ENCODE data around the gene C1QTNF3.

C1QTNF3 gene

GRCh38 chr5:34026089-34026761 lies 16.8 kb downstream of the C1QTNF3 start:
- Histone ChIP-seq H3K56ac (ENCODE audit: low read length) (no peak overlapping the region), H2BK120ac (ENCODE audit: low read depth, low read length) (no peak overlapping the region), H3K23ac (ENCODE audit: low read length) (no peak overlapping the region), H4K8ac (ENCODE audit: low read depth, low read length) (no peak overlapping the region), H3K27me3 (ENCODE audit: insufficient read depth, low read length, poor library complexity) (no peaks in the 10 kb centered on the region), H3K79me1 (ENCODE audit: low read length) (no peaks in the 10 kb centered on the region), H3K9ac (ENCODE audit: low read length) (no peak overlapping the region), H2AK5ac (ENCODE audit: low read length) (no peak overlapping the region), H3K36me3 (ENCODE audit: control insufficient read depth, insufficient read depth, low read length) (no peaks in the 10 kb centered on the region), H3K79me2 (ENCODE audit: control insufficient read depth, insufficient read depth, low read length) (no peaks in the 10 kb centered on the region), H3K18ac (ENCODE audit: low read length) (no peak overlapping the region), H3K4me2 (ENCODE audit: low read length) (no peak overlapping the region), H3K4ac (ENCODE audit: low read depth, low read length) (no peak overlapping the region), H3K27ac (ENCODE audit: low read depth, low read length) (no peak overlapping the region), H4K5ac (ENCODE audit: low read length) (no peak overlapping the region), H3K4me3 (ENCODE audit: low read length) (no peak overlapping the region), H2BK5ac (ENCODE audit: low read length) (no peak overlapping the region), H3K4me1 (ENCODE audit: control insufficient read depth, low read depth, low read length) (peaks cover 3% of the 10 kb centered on the region), H2BK15ac (replicated peaks; ENCODE audit: low read depth) (no peak overlapping the region)
- no CpG with 5 or more reads among the region's 9 CpGs for WGBS (ENCODE audit: extremely low coverage, insufficient coverage, low lambda C conversion rate)
- no peak for DNase-seq

GRCh38 chr5:34022121-34022705 lies 20.8 kb downstream of the C1QTNF3 start:
- no peak overlapping the region for H2BK120ac ChIP-seq (ENCODE audit: low read depth, low read length)
- H3K4me1 ChIP-seq (ENCODE audit: control insufficient read depth, low read depth, low read length), result peaks cover 3% of the 10 kb centered on the region
- H3K4me3 ChIP-seq (ENCODE audit: low read length), result no peak overlapping the region
- H3K56ac ChIP-seq (ENCODE audit: low read length), result peak overlapping the region; percentile 49
- no peak overlapping the region for H3K23ac ChIP-seq (ENCODE audit: low read length)
- no peaks in the 10 kb centered on the region for H3K36me3 ChIP-seq (ENCODE audit: control insufficient read depth, insufficient read depth, low read length)
- no peak overlapping the region for H3K27ac ChIP-seq (ENCODE audit: low read depth, low read length)
- no peaks in the 10 kb centered on the region for H3K27me3 ChIP-seq (ENCODE audit: insufficient read depth, low read length, poor library complexity)
- H3K18ac ChIP-seq (ENCODE audit: low read length), result no peak overlapping the region
- H3K9ac ChIP-seq (ENCODE audit: low read length), result no peak overlapping the region
- no peak overlapping the region for H4K5ac ChIP-seq (ENCODE audit: low read length)
- no CpG with 5 or more reads among the region's 2 CpGs for WGBS (ENCODE audit: extremely low coverage, insufficient coverage, low lambda C conversion rate)
- no peak overlapping the region for H3K4me2 ChIP-seq (ENCODE audit: low read length)
- no peaks in the 10 kb centered on the region for H3K79me1 ChIP-seq (ENCODE audit: low read length)
- H3K4ac ChIP-seq (ENCODE audit: low read depth, low read length), result no peak overlapping the region
- H4K8ac ChIP-seq (ENCODE audit: low read depth, low read length), result no peak overlapping the region
- H3K79me2 ChIP-seq (ENCODE audit: control insufficient read depth, insufficient read depth, low read length), result no peaks in the 10 kb centered on the region
- H2BK15ac ChIP-seq (replicated peaks; ENCODE audit: low read depth), result no peak overlapping the region
- H2AK5ac ChIP-seq (ENCODE audit: low read length), result no peak overlapping the region
- no peak overlapping the region for H2BK5ac ChIP-seq (ENCODE audit: low read length)
- DNase-seq, result peak; percentile 57

GRCh38 chr5:34021334-34021733 lies 21.7 kb downstream of the C1QTNF3 start:
- Histone ChIP-seq H2AK5ac (ENCODE audit: low read length) (no peak overlapping the region), H3K79me1 (ENCODE audit: low read length) (no peaks in the 10 kb centered on the region), H3K36me3 (ENCODE audit: control insufficient read depth, insufficient read depth, low read length) (no peaks in the 10 kb centered on the region), H2BK15ac (replicated peaks; ENCODE audit: low read depth) (no peak overlapping the region), H3K27ac (ENCODE audit: low read depth, low read length) (no peak overlapping the region), H3K23ac (ENCODE audit: low read length) (no peak overlapping the region), H3K18ac (ENCODE audit: low read length) (no peak overlapping the region), H2BK5ac (ENCODE audit: low read length) (no peak overlapping the region), H3K9ac (ENCODE audit: low read length) (no peak overlapping the region), H3K27me3 (ENCODE audit: insufficient read depth, low read length, poor library complexity) (no peaks in the 10 kb centered on the region), H3K4me2 (ENCODE audit: low read length) (no peak overlapping the region), H3K4me3 (ENCODE audit: low read length) (no peak overlapping the region), H4K5ac (ENCODE audit: low read length) (no peak overlapping the region), H3K56ac (ENCODE audit: low read length) (no peak overlapping the region), H2BK120ac (ENCODE audit: low read depth, low read length) (no peak overlapping the region), H3K79me2 (ENCODE audit: control insufficient read depth, insufficient read depth, low read length) (no peaks in the 10 kb centered on the region), H3K4ac (ENCODE audit: low read depth, low read length) (no peak overlapping the region), H3K4me1 (ENCODE audit: control insufficient read depth, low read depth, low read length) (peaks cover 3% of the 10 kb centered on the region), H4K8ac (ENCODE audit: low read depth, low read length) (no peak overlapping the region)
- no CpG with 5 or more reads among the region's 2 CpGs for WGBS (ENCODE audit: extremely low coverage, insufficient coverage, low lambda C conversion rate)
- no peak for DNase-seq

DNA sequence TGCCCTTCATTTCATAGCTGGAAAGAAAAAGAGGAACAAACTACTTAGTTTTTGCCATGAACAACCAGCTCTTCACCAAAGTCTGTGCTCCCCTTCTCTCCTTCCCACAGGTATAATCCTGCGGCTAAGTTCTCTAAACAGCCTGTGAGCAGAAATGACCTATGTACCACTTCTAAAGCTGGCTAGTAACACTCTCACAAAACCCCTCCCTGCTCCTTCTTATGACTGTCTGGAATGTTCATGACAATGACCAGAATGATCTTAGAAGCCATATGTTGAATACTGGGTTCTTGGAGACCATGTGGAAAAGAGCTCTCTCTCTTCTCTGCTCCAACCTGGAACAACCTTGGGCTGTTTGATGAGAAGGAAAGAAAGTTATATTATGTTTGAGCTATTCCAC lies 22.3 kb downstream of the C1QTNF3 start:
- Histone ChIP-seq H2BK120ac (ENCODE audit: low read depth, low read length) (no peak overlapping the region), H4K8ac (ENCODE audit: low read depth, low read length) (no peak overlapping the region), H3K9ac (ENCODE audit: low read length) (no peak overlapping the region), H3K23ac (ENCODE audit: low read length) (no peak overlapping the region), H2AK5ac (ENCODE audit: low read length) (no peak overlapping the region), H3K56ac (ENCODE audit: low read length) (no peak overlapping the region), H3K4me1 (ENCODE audit: control insufficient read depth, low read depth, low read length) (peaks cover 3% of the 10 kb centered on the region), H3K79me1 (ENCODE audit: low read length) (no peaks in the 10 kb centered on the region), H4K5ac (ENCODE audit: low read length) (no peak overlapping the region), H3K4me3 (ENCODE audit: low read length) (no peak overlapping the region), H2BK5ac (ENCODE audit: low read length) (no peak overlapping the region), H3K4me2 (ENCODE audit: low read length) (no peak overlapping the region), H3K27ac (ENCODE audit: low read depth, low read length) (no peak overlapping the region), H3K4ac (ENCODE audit: low read depth, low read length) (no peak overlapping the region), H3K79me2 (ENCODE audit: control insufficient read depth, insufficient read depth, low read length) (no peaks in the 10 kb centered on the region), H3K18ac (ENCODE audit: low read length) (no peak overlapping the region), H2BK15ac (replicated peaks; ENCODE audit: low read depth) (no peak overlapping the region), H3K27me3 (ENCODE audit: insufficient read depth, low read length, poor library complexity) (no peaks in the 10 kb centered on the region), H3K36me3 (ENCODE audit: control insufficient read depth, insufficient read depth, low read length) (no peaks in the 10 kb centered on the region)
- no peak for DNase-seq
- WGBS (ENCODE audit: extremely low coverage, insufficient coverage, low lambda C conversion rate), result no CpG with 5 or more reads among the region's 1 CpG

- Histone ChIP-seq H3K4me1 (ENCODE audit: control insufficient read depth, low read depth, low read length) (peaks cover under 1% of the 10 kb centered on the region), H3K4me3 (ENCODE audit: low read length) (no peak overlapping the region), H3K4me2 (ENCODE audit: low read length) (no peak overlapping the region), H4K8ac (ENCODE audit: low read depth, low read length) (no peak overlapping the region), H3K23ac (ENCODE audit: low read length) (no peak overlapping the region), H3K18ac (ENCODE audit: low read length) (no peak overlapping the region), H3K79me1 (ENCODE audit: low read length) (no peaks in the 10 kb centered on the region), H2AK5ac (ENCODE audit: low read length) (no peak overlapping the region), H2BK5ac (ENCODE audit: low read length) (no peak overlapping the region), H3K27ac (ENCODE audit: low read depth, low read length) (no peak overlapping the region), H3K79me2 (ENCODE audit: control insufficient read depth, insufficient read depth, low read length) (no peaks in the 10 kb centered on the region), H4K5ac (ENCODE audit: low read length) (no peak overlapping the region), H3K56ac (ENCODE audit: low read length) (no peak overlapping the region), H2BK120ac (ENCODE audit: low read depth, low read length) (no peak overlapping the region), H3K36me3 (ENCODE audit: control insufficient read depth, insufficient read depth, low read length) (no peaks in the 10 kb centered on the region), H3K27me3 (ENCODE audit: insufficient read depth, low read length, poor library complexity) (no peaks in the 10 kb centered on the region), H3K4ac (ENCODE audit: low read depth, low read length) (no peak overlapping the region), H2BK15ac (replicated peaks; ENCODE audit: low read depth) (no peak overlapping the region), H3K9ac (ENCODE audit: low read length) (no peak overlapping the region)
- no peak for DNase-seq
- no CpG with 5 or more reads among the region's 2 CpGs for WGBS (ENCODE audit: extremely low coverage, insufficient coverage, low lambda C conversion rate)
Measured at GRCh38 chr5:34017254-34017653, 25.8 kb downstream of the C1QTNF3 start.

DNA sequence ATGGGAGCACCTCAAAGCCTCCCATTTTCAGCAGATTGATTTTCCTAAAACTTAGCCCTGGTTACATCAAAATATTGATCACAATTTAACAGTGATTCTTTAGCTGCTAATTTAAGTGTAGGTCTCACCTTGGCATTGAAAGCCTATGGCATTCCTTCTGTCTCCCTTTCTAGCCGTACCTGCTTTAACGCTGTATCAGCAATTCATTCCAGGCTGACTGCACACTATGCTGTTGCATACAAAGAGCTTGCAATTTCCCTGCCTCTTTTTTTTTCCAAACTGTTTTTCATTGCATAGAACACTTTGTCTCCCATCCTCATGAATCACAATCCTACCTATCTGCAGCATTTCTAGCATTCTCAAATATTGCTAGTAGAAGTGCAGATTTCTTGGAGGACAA lies 26.3 kb downstream of the C1QTNF3 start:
- no peak overlapping the region for H3K23ac ChIP-seq (ENCODE audit: low read length)
- H3K56ac ChIP-seq (ENCODE audit: low read length), result no peak overlapping the region
- H3K9ac ChIP-seq (ENCODE audit: low read length), result no peak overlapping the region
- no peak overlapping the region for H2AK5ac ChIP-seq (ENCODE audit: low read length)
- no CpG with 5 or more reads among the region's 2 CpGs for WGBS (ENCODE audit: extremely low coverage, insufficient coverage, low lambda C conversion rate)
- no peak overlapping the region for H3K4ac ChIP-seq (ENCODE audit: low read depth, low read length)
- no peak overlapping the region for H2BK15ac ChIP-seq (replicated peaks; ENCODE audit: low read depth)
- no peak overlapping the region for H3K27ac ChIP-seq (ENCODE audit: low read depth, low read length)
- H3K4me1 ChIP-seq (ENCODE audit: control insufficient read depth, low read depth, low read length), result no peaks in the 10 kb centered on the region
- no peaks in the 10 kb centered on the region for H3K27me3 ChIP-seq (ENCODE audit: insufficient read depth, low read length, poor library complexity)
- H4K5ac ChIP-seq (ENCODE audit: low read length), result no peak overlapping the region
- H2BK120ac ChIP-seq (ENCODE audit: low read depth, low read length), result no peak overlapping the region
- no peaks in the 10 kb centered on the region for H3K79me2 ChIP-seq (ENCODE audit: control insufficient read depth, insufficient read depth, low read length)
- H3K36me3 ChIP-seq (ENCODE audit: control insufficient read depth, insufficient read depth, low read length), result no peaks in the 10 kb centered on the region
- no peak overlapping the region for H4K8ac ChIP-seq (ENCODE audit: low read depth, low read length)
- H3K4me3 ChIP-seq (ENCODE audit: low read length), result no peak overlapping the region
- DNase-seq, result no peak
- no peak overlapping the region for H2BK5ac ChIP-seq (ENCODE audit: low read length)
- H3K18ac ChIP-seq (ENCODE audit: low read length), result no peak overlapping the region
- H3K4me2 ChIP-seq (ENCODE audit: low read length), result no peak overlapping the region
- H3K79me1 ChIP-seq (ENCODE audit: low read length), result no peaks in the 10 kb centered on the region
